ENCODE results near the gene EHBP1.

- no peak for TF ChIP-seq ZNF174 (tag by site-specific recombination; IDR thresholded peaks at IDR 0.05)
- no peak for TF ChIP-seq RBAK (tag by site-specific recombination; IDR thresholded peaks at IDR 0.05)
- no peak for TF ChIP-seq CTCF (tag by site-specific recombination; IDR thresholded peaks at IDR 0.05)
- TF ChIP-seq ZNF274 (IDR thresholded peaks at IDR 0.05; ENCODE audit: low read length), result no peak
- TF ChIP-seq ZNF274 (tag by site-specific recombination; IDR thresholded peaks at IDR 0.05; ENCODE audit: borderline replicate concordance), result no peak
- no peak for TF ChIP-seq ZNF768 (tag by site-specific recombination; IDR thresholded peaks at IDR 0.05)
Observed at GRCh38 chr2:62743506-62743905, 38.0 kb downstream of the EHBP1 start.
